Stomach (tissue), 9 donors: ENCODE measurements around the gene KCNK16. TPM values are rescaled to one million over a fixed set of nuclear protein-coding genes. Genes with fewer than 3 reads are reported as not detected.

Experiments used
- DNase-seq, 2 donors: peaks; one replicate each; pipeline versions ENCODE4 v3.0.0 to v3.0.0-alpha.2; 2013 to 2019
- H3K27ac ChIP-seq, 5 donors: fragments of 200-600 bp in 4 of 5; sonication (generic) in 4 of 5; one replicate each; pipeline ENCODE4 v1.5.1; 2013 to 2019; ENCODE audit warnings: mild to moderate bottlenecking in 1 of 5, moderate library complexity in 1 of 5
- H3K27me3 ChIP-seq, 3 donors: fragments of 200-600 bp; sonication (generic); one replicate each; pipeline ENCODE4 v1.5.1; 2017 to 2019; ENCODE audit warnings: mixed run types in 1 of 3
- H3K36me3 ChIP-seq, 4 donors: fragments of 200-600 bp; sonication (generic); 1 replicate in 3 of 4; 2 replicates in 1 of 4; pipeline ENCODE4 v1.5.1; 2016 to 2019
- H3K4me1 ChIP-seq, 4 donors: fragments of 200-600 bp; sonication (generic); one replicate each; pipeline ENCODE4 v1.5.1; 2016 to 2019
- H3K4me3 ChIP-seq, 4 donors: fragments of 200-600 bp; sonication (generic) in 3 of 4; one replicate each; pipeline ENCODE4 v1.5.1; 2016 to 2019; ENCODE audit warnings: mild to moderate bottlenecking in 1 of 4
- H3K9me3 ChIP-seq, 4 donors: fragments of 200-600 bp; sonication (generic); one replicate each; pipeline ENCODE4 v1.5.1; 2016 to 2019
- EP300 ChIP-seq: sonication (generic); formaldehyde crosslinking; IDR thresholded peaks from one replicate; pipeline ENCODE4 v1.6.1; 2017; ENCODE audit warnings: antibody characterized with exemption
- POLR2A ChIP-seq, 4 donors: fragments of 450-650 bp; IDR thresholded peaks; one replicate each; pipeline ENCODE4 v1.6.1; 2016; ENCODE audit warnings: antibody characterized with exemption in 4 of 4, control low read depth in 2 of 4, mild to moderate bottlenecking in 1 of 4, moderate library complexity in 1 of 4
- POLR2AphosphoS5 ChIP-seq, 3 donors: sonication (generic); formaldehyde crosslinking; IDR thresholded peaks; one replicate each; pipeline ENCODE4 v1.6.1; 2016; ENCODE audit warnings: antibody characterized with exemption in 3 of 3
- WGBS, 5 donors: extraction: QIAGEN DNeasy Blood & Tissue Kit in 3 of 5; methylation state at CpG; one replicate each; pipeline versions ENCODE4 v1.1.5 to v1.1.7; 2013 to 2018; 5-methylcytosine and 5-hydroxymethylcytosine counted together
- intact Hi-C: fragments of 100-400 bp; cut with DNase I; formaldehyde crosslinking; loops from one replicate; pipeline ENCODE4 v1.15.1; 2023; ENCODE audit warnings: low total_unique reads
- polyA plus RNA-seq, 3 donors: library from polyadenylated mRNA; stranded (reverse); fragments of 200-250 nt; gene quantifications; one replicate each; pipeline ENCODE4 v1.2.3, GENCODE V29; 2013
- total RNA-seq, 5 donors: library from RNA; depleted of rRNA; stranded (reverse); fragments of >200 nt; gene quantifications; one replicate each; pipeline versions ENCODE4 v1.1.0 to v1.2.3, GENCODE V29; 2014 to 2016
- TF ChIP-seq, protein P1 (sequence below), 7 experiments: fragments of 450-650 bp in 4 of 7; fragments of 200-600 bp in 3 of 7; sonication (generic) in 3 of 7; IDR thresholded peaks; one replicate each; pipeline ENCODE4 v1.5.1; 2016 to 2019; ENCODE audit warnings: antibody characterized with exemption in 7 of 7, control low read depth in 2 of 7, mild to moderate bottlenecking in 1 of 7
- donor health status: healthy with polysubstance abuse.
- donor health status: Bipolar disorder and iron deficiency.
- donor health status: healthy.

The KCNK16 gene
- total and polyA plus RNA-seq, 8 donors, result 0.37 to 0.73 TPM; not detected in 6

DNA sequence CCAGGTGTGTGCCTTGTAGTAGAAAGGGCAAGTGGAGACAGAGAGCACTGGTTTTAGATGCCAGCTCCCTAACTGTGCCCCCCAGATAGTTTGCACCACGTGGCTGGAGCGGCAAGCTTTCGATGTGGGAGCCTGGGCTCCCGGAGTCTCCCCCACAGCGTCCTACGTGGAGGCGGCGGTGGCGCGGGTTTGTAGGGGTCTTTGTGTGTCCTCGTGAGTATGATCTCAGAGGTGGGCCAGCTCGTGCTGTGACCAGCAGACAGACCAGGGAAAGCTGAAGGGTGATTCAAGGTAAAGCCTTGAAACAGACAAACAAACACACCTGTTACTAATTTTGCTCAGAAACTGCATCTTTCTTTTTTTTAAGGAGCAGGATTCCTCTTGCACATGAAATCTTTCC, 5.6 kb upstream of the KCNK16 start:
- WGBS, 5 donors, result 78 to 88% (median 87%) methylated on average over 12 of the region's 12 CpGs
- intact Hi-C loops, result no loop called here

DNA sequence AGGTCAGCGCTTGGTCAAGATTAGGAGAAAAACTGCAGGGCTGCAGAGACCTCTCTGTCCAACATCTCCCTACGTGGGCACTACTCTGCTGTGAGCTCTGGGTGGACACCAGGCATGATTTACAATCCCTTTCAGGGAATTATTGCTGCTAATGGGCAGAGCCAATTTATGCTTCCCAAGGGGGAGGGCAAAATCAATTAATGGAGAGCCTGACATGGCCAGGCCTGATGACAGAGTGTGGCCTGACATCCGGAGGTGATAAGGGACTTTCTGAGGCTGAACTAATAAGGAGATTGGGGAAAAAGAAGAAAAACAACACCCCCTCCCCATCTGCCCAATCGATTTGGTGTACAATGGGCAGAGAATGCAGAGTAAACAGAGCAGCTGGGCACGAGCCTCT, 5.0 kb upstream of the KCNK16 start:
- DNase-seq, result no peak
- H3K27ac ChIP-seq, result no peak overlapping the region
- H3K4me1 ChIP-seq, result no peaks in the 10 kb centered on the region
- 50 to 58% (median 53%) methylated on average over 5 of the region's 5 CpGs for whole genome bisulfite sequencing, 5 donors
- no peaks in the 10 kb centered on the region for H3K9me3 ChIP-seq
- intact Hi-C loops, result no loop called here
- H3K4me3 ChIP-seq, result no peak overlapping the region
- H3K36me3 ChIP-seq, result no peaks in the 10 kb centered on the region
- TF ChIP-seq, protein P1, sequence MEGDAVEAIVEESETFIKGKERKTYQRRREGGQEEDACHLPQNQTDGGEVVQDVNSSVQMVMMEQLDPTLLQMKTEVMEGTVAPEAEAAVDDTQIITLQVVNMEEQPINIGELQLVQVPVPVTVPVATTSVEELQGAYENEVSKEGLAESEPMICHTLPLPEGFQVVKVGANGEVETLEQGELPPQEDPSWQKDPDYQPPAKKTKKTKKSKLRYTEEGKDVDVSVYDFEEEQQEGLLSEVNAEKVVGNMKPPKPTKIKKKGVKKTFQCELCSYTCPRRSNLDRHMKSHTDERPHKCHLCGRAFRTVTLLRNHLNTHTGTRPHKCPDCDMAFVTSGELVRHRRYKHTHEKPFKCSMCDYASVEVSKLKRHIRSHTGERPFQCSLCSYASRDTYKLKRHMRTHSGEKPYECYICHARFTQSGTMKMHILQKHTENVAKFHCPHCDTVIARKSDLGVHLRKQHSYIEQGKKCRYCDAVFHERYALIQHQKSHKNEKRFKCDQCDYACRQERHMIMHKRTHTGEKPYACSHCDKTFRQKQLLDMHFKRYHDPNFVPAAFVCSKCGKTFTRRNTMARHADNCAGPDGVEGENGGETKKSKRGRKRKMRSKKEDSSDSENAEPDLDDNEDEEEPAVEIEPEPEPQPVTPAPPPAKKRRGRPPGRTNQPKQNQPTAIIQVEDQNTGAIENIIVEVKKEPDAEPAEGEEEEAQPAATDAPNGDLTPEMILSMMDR (IDR thresholded peaks at IDR 0.05), result no peak
- no peak for TF ChIP-seq POLR2AphosphoS5 (IDR thresholded peaks at IDR 0.05)
- no peak for TF ChIP-seq POLR2A (IDR thresholded peaks at IDR 0.05)
- TF ChIP-seq EP300, result no peak
- peaks cover 0 to 6% (median 0%) of the 10 kb centered on the region in 3 donors for H3K27me3 ChIP-seq

More for the DNA sequence above, 5.6 kb upstream of the KCNK16 start:
- H3K4me1 ChIP-seq, result no peaks in the 10 kb centered on the region
- H3K9me3 ChIP-seq, result no peaks in the 10 kb centered on the region
- no peak overlapping the region for H3K4me3 ChIP-seq
- H3K27ac ChIP-seq, result no peak overlapping the region
- H3K27me3 ChIP-seq, result peaks cover 0 to 6% (median 0%) of the 10 kb centered on the region in 3 donors
- H3K36me3 ChIP-seq, result no peaks in the 10 kb centered on the region
- DNase-seq, result no peak
- TF ChIP-seq POLR2AphosphoS5 (IDR thresholded peaks at IDR 0.05) (no peak), EP300 (no peak), POLR2A (IDR thresholded peaks at IDR 0.05) (no peak)
- TF ChIP-seq, protein P1 (IDR thresholded peaks at IDR 0.05), result no peak

DNA sequence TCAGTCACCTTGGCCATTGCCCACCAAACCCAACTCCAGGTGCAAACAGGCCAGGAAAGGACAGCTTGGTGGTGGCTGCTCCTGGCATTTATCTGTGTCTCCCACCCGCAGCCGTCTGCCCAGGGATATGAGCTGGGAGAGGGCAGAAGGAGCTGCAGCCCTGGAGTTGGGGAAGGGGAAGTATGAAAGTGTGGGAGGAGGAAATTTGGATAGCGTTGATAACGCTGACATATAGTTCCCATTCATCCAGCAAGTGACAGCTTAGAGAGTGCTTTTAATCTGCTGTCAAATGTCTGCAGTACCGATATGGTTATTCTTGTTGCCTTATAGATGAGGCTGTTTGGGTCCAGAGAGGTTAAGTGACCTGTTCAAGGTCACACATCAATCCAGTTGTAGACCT, 741 bp downstream of the KCNK16 start:
- Histone ChIP-seq H3K36me3 (no peaks in the 10 kb centered on the region), H3K4me3 (no peak overlapping the region), H3K9me3 (no peaks in the 10 kb centered on the region), H3K27ac (no peak overlapping the region), H3K27me3 (peaks cover 0 to 19% (median 0%) of the 10 kb centered on the region in 3 donors), H3K4me1 (peaks cover 0 to 7% (median 0%) of the 10 kb centered on the region in 4 donors)
- WGBS, 5 donors, result 64 to 87% (median 76%) methylated on average over 5 of the region's 5 CpGs
- DNase-seq, result no peak
- TF ChIP-seq EP300 (no peak), POLR2AphosphoS5 (IDR thresholded peaks at IDR 0.05) (no peak), POLR2A (IDR thresholded peaks at IDR 0.05) (no peak)
- TF ChIP-seq, protein P1 (IDR thresholded peaks at IDR 0.05), result no peak
- intact Hi-C loops, result no loop called here

DNA sequence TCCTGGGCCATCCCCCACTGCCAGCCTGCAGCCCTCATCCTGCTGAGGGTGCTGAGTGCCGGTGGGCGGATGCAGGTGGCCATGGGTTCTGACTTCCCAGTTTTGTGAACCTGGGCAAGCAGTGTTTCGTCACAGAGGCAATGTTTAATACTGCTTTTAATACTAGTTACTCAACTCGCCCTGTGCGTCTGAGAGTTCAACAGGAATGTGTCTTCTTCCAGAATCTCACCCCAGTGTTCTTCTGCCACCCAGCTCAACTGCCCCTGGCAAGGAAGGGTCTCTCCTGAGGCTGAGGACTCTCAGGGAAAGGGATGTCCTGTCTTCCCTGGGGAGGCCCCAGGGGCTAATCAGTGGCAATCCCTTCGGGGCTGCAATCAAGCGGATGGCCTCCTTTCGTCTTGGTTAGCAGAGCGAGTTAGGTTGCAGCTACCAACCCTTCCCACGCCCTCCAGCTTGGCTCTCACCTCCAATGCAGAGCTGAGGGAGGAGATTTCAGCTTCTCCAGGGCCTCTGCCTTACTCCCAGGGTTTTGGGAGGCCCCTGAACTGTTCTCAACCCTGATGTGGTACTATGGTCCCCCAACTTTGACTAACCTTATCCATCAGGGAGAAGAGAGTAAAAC, 2.0 kb downstream of the KCNK16 start:
- Histone ChIP-seq H3K4me3 (no peak overlapping the region), H3K4me1 (peaks cover 0 to 7% (median 0%) of the 10 kb centered on the region in 4 donors), H3K27ac (no peak overlapping the region), H3K36me3 (no peaks in the 10 kb centered on the region), H3K27me3 (peaks cover 0 to 32% (median 0%) of the 10 kb centered on the region in 3 donors), H3K9me3 (no peaks in the 10 kb centered on the region)
- intact Hi-C loops, result no loop called here
- WGBS, 5 donors, result 61 to 69% (median 67%) methylated on average over 10 of the region's 10 CpGs
- no peak for DNase-seq
- TF ChIP-seq POLR2AphosphoS5 (IDR thresholded peaks at IDR 0.05) (no peak), EP300 (no peak), POLR2A (IDR thresholded peaks at IDR 0.05) (no peak)
- TF ChIP-seq, protein P1 (IDR thresholded peaks at IDR 0.05), result no peak
